ENCODE data around the gene AMIGO1.

DNA sequence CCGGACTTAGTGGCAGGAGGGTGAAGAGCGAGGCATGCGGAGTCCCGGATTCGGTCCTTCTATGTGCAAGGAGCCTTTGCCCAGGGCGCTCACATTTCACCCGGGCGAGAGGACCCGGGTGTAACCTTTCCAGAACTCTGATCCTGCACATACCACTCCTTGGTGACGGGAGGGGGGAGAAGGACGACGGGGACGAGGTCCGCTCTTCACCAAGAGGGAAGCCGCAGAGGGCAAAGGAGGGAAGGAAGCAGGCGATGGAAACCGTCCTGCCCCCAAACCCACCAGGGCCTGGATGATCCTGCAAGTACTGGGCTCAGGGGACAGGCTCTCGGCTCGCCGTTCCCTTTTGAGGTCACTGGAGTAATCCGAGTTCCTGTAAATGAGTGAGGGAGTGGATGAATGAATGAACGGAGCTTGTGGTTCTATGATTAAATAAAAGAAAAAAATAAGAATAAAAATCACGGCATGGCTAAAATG is 42.2 kb downstream of the AMIGO1 start:
- TF ChIP-seq, protein P1, sequence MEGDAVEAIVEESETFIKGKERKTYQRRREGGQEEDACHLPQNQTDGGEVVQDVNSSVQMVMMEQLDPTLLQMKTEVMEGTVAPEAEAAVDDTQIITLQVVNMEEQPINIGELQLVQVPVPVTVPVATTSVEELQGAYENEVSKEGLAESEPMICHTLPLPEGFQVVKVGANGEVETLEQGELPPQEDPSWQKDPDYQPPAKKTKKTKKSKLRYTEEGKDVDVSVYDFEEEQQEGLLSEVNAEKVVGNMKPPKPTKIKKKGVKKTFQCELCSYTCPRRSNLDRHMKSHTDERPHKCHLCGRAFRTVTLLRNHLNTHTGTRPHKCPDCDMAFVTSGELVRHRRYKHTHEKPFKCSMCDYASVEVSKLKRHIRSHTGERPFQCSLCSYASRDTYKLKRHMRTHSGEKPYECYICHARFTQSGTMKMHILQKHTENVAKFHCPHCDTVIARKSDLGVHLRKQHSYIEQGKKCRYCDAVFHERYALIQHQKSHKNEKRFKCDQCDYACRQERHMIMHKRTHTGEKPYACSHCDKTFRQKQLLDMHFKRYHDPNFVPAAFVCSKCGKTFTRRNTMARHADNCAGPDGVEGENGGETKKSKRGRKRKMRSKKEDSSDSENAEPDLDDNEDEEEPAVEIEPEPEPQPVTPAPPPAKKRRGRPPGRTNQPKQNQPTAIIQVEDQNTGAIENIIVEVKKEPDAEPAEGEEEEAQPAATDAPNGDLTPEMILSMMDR (conservative IDR thresholded peaks at IDR 0.05): no peak
- no peak for TF ChIP-seq ZFX (IDR thresholded peaks at IDR 0.05)
